ENCODE measurements around the gene EVC2. TPM values are rescaled to one million over a fixed set of nuclear protein-coding genes. Genes with fewer than 3 reads are reported as not detected.

The EVC2 gene
- total and polyA plus RNA-seq, 8 donors, result 4.1 to 11.0 (median 9.4) TPM

DNA sequence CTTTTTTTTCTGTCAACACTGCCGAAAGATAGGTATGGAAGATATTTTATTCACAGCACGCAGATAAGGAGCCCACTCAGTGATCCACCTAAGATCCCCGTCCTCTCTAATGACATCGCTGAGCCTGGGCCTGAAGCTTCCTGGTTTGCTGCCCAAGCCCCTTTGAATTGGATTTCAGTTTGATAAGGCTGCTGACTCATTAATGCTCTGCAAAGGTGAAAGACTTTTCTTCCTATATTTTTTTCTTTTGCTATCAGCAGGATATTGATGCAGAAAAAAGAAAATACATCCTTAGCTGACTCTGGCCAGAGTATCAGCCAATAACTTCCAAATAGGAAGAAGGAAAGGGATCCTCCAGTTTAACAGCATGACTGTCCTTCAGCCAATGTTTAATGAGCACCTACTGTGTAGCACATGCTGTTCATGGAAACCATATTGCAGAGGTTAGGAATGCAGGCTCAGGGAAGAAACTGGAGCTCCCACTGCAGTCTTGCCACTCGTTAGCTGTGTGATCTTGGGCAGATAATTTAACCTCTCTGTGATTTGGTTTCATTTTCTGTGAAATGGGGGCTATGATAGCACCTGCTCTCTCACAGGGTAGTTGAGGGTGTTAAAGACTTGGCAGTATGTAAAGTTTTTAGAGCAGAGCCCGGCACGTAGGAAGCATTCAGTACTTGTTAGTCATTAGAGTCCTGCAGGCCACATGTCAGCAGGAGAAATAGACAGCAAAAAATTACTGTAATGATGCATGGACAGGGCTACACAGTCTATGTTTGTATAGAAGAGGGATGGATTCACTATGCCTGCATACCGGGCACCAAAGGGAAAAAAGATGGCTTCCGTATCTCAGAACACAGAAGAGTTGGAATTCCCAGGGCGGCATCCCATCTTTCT, 41.9 kb upstream of the EVC2 start:
- Histone ChIP-seq H3K9me3 (no peaks in the 10 kb centered on the region), H3K27me3 (no peaks in the 10 kb centered on the region), H3K4me1 (no peaks in the 10 kb centered on the region), H3K27ac (no peak overlapping the region), H3K36me3 (peaks cover 0 to 19% of the 10 kb centered on the region in 2 donors), H3K4me3 (no peak overlapping the region)
- intact Hi-C loops (cut with DNase I), result no loop called here
- DNase-seq, result no peak
- no peak for ATAC-seq
- no peak for TF ChIP-seq CTCF (IDR thresholded peaks at IDR 0.05)

GRCh38 chr4:5749568-5749967, 41.2 kb upstream of the EVC2 start:
- Histone ChIP-seq H3K4me1 (no peaks in the 10 kb centered on the region), H3K36me3 (peaks cover 0 to 14% of the 10 kb centered on the region in 2 donors), H3K4me3 (no peak overlapping the region), H3K9me3 (no peaks in the 10 kb centered on the region), H3K27me3 (no peaks in the 10 kb centered on the region), H3K27ac (no peak overlapping the region)
- DNase-seq (peak in 1 of 4 donors; percentile 51), ATAC-seq (no peak)
- TF ChIP-seq CTCF (IDR thresholded peaks at IDR 0.05), result no peak
- intact Hi-C loops (cut with DNase I), result no loop called here

- DNase-seq, result peak in 2 of 4 donors; percentile 24 to 26
- Histone ChIP-seq H3K9me3 (no peaks in the 10 kb centered on the region), H3K36me3 (peaks cover 0 to 19% of the 10 kb centered on the region in 2 donors), H3K27me3 (no peaks in the 10 kb centered on the region), H3K27ac (no peak overlapping the region), H3K4me1 (no peaks in the 10 kb centered on the region), H3K4me3 (no peak overlapping the region)
- ATAC-seq, result peak; percentile 47
- TF ChIP-seq CTCF (IDR thresholded peaks at IDR 0.05), result no peak
- intact Hi-C loops (cut with DNase I), result no loop called here
These were observed 39.5 kb upstream of the EVC2 start for GRCh38 chr4:5747738-5748375.

DNA sequence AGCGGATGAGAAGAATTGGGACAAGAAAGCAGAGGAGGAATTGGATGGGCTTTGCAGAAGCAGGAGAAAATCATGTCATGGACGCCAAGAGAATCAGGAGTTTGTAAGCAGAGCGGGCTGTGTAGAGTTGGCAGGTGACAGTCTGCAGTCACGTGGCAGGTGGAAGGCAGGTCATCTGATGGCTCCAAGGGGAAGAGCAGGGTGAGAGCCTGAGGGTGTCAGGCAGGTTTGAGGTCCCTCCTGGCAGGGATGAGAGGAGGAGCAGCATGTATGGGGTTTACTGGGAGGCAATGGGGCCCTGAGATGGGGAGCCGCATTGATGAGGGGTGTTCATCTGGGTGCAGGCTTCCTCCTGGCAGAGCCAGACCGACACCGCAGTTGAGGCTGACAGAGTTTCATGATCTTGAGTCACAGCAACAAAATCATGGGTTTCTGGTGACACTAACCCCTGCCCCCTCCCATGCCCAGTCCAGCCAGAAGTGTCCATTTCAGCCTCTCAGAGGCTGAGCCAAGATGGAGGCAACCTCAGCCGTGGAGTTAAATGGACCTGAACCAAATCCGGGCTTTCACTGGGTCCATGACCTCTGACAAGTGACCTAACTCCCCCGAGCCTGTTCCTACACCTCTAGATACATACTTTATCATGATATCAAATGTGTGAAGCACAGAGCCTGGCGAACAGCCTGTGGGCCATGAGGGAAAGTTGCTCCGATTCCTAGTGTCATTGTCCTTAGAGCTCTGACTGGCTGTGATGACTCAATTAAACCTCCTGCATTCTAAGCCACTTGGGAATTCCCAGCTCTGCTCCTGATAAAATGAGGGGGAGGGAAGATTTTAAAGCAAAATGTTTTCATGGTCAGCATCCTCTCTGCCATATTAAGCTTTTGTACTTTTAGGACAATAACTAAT, 38.7 kb upstream of the EVC2 start:
- Histone ChIP-seq H3K4me1 (no peaks in the 10 kb centered on the region), H3K27me3 (no peaks in the 10 kb centered on the region), H3K27ac (no peak overlapping the region), H3K9me3 (no peaks in the 10 kb centered on the region), H3K4me3 (no peak overlapping the region), H3K36me3 (peaks cover 0 to 19% of the 10 kb centered on the region in 2 donors)
- intact Hi-C loops (cut with DNase I), result no loop called here
- DNase-seq, result no peak
- no peak for TF ChIP-seq CTCF (IDR thresholded peaks at IDR 0.05)
- peak; percentile 38 for ATAC-seq
